MM.1S (cell line): Measurements from ENCODE around the gene CD82.
"Not testable (repeated sequence)": the region's sequence is repeated elsewhere in the genome, so short reads cannot be mapped to it uniquely, and the experiment has no call there.

Experiments used
- DNase-seq: peaks from one replicate; pipeline ENCODE4 v3.0.0-alpha.2; 2015
- H2AFZ ChIP-seq: fragments of 300-600 bp; sonication (generic); 2 replicates; pipeline ENCODE4 v1.6.0; 2016; ENCODE audit warnings: antibody characterized with exemption, low read length
- H3F3A ChIP-seq: fragments of 300-600 bp; sonication (generic); 2 replicates; pipeline ENCODE4 v1.6.1; 2016; ENCODE audit warnings: mild to moderate bottlenecking, antibody characterized with exemption, low read length, moderate library complexity, mixed read lengths; ENCODE audit not compliant: insufficient read depth
- H3K27ac ChIP-seq: fragments of 300-600 bp; sonication (generic); 2 replicates; pipeline ENCODE4 v1.5.1; 2016; ENCODE audit warnings: mild to moderate bottlenecking, low read length
- H3K27me3 ChIP-seq: fragments of 300-600 bp; sonication (generic); replicated peaks from 2 replicates; pipeline ENCODE4 v1.6.0; 2016; ENCODE audit warnings: low read length; ENCODE audit not compliant: insufficient read depth
- H3K36me3 ChIP-seq: fragments of 300-600 bp; sonication (generic); replicated peaks from 2 replicates; pipeline ENCODE4 v1.6.1; 2016; ENCODE audit warnings: mild to moderate bottlenecking, low read length, mixed read lengths; ENCODE audit not compliant: insufficient read depth
- H3K4me1 ChIP-seq: fragments of 300-600 bp; sonication (generic); 2 replicates; pipeline ENCODE4 v1.6.1; 2016; ENCODE audit warnings: low read length, mixed read lengths
- H3K4me2 ChIP-seq: fragments of 300-600 bp; sonication (generic); 2 replicates; pipeline ENCODE4 v1.6.0; 2016; ENCODE audit warnings: low read depth, low read length
- H3K4me3 ChIP-seq: fragments of 300-600 bp; sonication (generic); 2 replicates; pipeline ENCODE4 v1.5.1; 2016; ENCODE audit warnings: low read length, mixed read lengths
- H3K79me2 ChIP-seq: fragments of 300-600 bp; sonication (generic); 2 replicates; pipeline ENCODE4 v1.6.1; 2016; ENCODE audit warnings: mixed run types, low read length, mixed read lengths
- H3K9ac ChIP-seq: fragments of 300-600 bp; sonication (generic); 2 replicates; pipeline ENCODE4 v1.6.1; 2016; ENCODE audit warnings: low read length, mixed read lengths
- H3K9me2 ChIP-seq: fragments of 300-600 bp; sonication (generic); replicated peaks from 2 replicates; pipeline ENCODE4 v1.6.1; 2016; ENCODE audit warnings: mild to moderate bottlenecking, low read length, mixed read lengths; ENCODE audit not compliant: insufficient read depth
- H3K9me3 ChIP-seq: fragments of 300-600 bp; sonication (generic); replicated peaks from 2 replicates; pipeline ENCODE4 v1.6.1; 2016; ENCODE audit warnings: mild to moderate bottlenecking, low read length, mixed read lengths; ENCODE audit not compliant: insufficient read depth
- H4K20me1 ChIP-seq: fragments of 300-600 bp; sonication (generic); 2 replicates; pipeline ENCODE4 v1.6.1; 2016; ENCODE audit warnings: mild to moderate bottlenecking, low read length, moderate library complexity, mixed read lengths; ENCODE audit not compliant: insufficient read depth
- EZH2 ChIP-seq: fragments of 300-600 bp; sonication (generic); optimal IDR thresholded peaks from 2 replicates; pipeline ENCODE3; 2017; ENCODE audit warnings: low read depth, mild to moderate bottlenecking, antibody characterized with exemption, low read length, mixed read lengths
- EZH2phosphoT487 ChIP-seq: fragments of 300-600 bp; sonication (generic); IDR thresholded peaks from 2 replicates; pipeline ENCODE4 v1.6.1; 2018; ENCODE audit warnings: antibody characterized with exemption, low read length
- TF ChIP-seq, protein P1 (sequence below): fragments of 300-600 bp; sonication (generic); IDR thresholded peaks from 2 replicates; pipeline ENCODE4 v1.5.1; 2016; ENCODE audit warnings: antibody characterized with exemption, low read length, mixed read lengths

Gene CD82

DNA sequence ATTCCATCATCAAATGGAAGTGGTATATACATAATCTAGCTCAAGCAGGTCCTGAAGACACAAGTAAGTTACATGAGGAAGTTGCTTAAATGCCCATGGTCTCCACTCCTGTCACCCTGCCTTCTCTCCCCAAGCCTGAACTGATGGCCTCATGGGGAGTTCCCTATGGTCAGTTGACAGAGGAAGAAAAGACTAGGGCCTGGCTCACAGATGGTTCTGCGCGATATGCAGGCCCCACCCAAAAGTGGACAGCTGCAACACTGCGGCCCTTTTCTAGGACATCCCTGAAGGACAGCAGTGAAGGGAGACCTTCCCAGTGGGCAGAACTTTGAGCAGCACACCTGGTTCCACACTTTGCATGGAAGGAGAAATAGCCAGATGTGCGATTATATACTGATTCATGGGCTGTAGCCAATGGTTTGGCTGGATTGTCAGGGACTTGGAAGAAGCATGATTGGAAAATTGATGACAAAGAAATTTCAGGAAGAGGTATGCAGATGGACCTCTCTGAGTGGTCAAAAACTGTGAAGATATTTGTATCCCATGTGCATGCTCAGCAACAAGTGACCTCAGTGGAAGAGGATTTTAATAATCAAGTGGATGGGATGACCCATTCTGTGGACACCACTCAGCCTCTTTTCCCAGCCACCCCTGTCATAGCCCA lies 17.3 kb upstream of the CD82 start:
- Histone ChIP-seq H3K9me3 (no peaks in the 10 kb centered on the region), H3K9ac (no peak overlapping the region), H3K9me2 (no peaks in the 10 kb centered on the region), H4K20me1 (no peaks in the 10 kb centered on the region), H3K36me3 (no peaks in the 10 kb centered on the region), H2AFZ (no peak overlapping the region), H3K27me3 (no peaks in the 10 kb centered on the region), H3K4me2 (no peak overlapping the region), H3F3A (no peaks in the 10 kb centered on the region), H3K27ac (no peak overlapping the region), H3K4me3 (no peak overlapping the region), H3K4me1 (no peaks in the 10 kb centered on the region), H3K79me2 (no peaks in the 10 kb centered on the region)
- TF ChIP-seq, protein P1, sequence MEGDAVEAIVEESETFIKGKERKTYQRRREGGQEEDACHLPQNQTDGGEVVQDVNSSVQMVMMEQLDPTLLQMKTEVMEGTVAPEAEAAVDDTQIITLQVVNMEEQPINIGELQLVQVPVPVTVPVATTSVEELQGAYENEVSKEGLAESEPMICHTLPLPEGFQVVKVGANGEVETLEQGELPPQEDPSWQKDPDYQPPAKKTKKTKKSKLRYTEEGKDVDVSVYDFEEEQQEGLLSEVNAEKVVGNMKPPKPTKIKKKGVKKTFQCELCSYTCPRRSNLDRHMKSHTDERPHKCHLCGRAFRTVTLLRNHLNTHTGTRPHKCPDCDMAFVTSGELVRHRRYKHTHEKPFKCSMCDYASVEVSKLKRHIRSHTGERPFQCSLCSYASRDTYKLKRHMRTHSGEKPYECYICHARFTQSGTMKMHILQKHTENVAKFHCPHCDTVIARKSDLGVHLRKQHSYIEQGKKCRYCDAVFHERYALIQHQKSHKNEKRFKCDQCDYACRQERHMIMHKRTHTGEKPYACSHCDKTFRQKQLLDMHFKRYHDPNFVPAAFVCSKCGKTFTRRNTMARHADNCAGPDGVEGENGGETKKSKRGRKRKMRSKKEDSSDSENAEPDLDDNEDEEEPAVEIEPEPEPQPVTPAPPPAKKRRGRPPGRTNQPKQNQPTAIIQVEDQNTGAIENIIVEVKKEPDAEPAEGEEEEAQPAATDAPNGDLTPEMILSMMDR: no peak
- TF ChIP-seq EZH2: no peak
- no peak for TF ChIP-seq EZH2phosphoT487
- DNase-seq: no peak

DNA sequence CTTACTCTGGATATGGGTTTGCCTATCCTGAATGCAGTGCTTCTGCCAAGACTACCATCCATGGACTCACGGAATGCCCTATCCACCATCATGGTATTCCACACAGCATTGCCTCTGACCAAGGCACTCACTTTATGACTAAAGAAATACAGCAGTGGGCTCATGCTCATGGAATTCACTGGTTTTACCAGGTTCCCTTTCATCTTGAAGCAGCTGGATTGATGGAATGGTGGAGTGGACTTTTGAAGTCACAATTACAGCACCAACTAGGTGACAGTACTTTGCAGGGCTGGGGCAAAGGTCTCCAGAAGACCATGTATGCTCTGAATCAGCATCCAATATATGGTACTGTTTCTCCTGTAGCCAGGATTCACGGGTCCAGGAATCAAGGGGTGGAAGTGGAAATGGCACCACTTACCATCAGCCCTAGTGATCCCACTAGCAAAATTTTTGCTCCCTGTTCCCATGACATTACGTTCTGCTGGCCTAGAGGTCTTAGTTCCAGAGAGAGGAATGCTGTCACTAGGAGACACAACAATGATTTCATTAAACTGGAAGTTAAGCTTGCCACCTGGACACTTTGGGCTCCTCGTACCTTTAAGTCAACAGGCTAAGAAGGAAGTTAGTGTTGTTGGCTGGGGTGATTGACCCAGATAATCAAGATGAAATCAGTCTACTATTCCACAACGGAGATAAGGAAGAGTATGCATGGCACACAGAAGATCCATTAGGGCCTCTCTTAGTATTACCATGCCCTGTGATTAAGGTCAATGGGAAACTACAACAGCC lies 16.3 kb upstream of the CD82 start:
- H4K20me1 ChIP-seq, H3K27ac ChIP-seq, H3F3A ChIP-seq, H3K9ac ChIP-seq, H3K36me3 ChIP-seq, H3K27me3 ChIP-seq, H2AFZ ChIP-seq, H3K4me1 ChIP-seq, DNase-seq, H3K9me2 ChIP-seq, H3K9me3 ChIP-seq, H3K4me3 ChIP-seq, H3K4me2 ChIP-seq, H3K79me2 ChIP-seq: not testable (repeated sequence)

DNA sequence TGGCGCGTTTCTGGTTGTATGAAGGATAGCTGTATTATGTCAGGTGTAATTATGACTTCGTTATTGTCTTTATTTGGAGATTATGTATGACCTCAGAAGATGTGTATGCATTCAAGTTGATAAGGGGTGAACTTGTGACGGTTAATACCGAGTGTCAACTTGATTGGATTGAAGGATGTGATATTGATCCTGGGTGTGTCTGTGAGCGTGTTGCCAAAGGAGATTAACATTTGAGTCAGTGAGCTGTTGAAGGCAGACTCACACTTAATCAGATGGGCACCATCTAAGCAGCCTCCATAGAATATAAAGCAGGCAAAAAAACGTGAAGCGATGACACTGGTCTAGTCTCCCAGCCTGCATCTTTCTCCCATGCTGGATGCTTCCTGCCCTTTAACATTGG lies 15.3 kb upstream of the CD82 start:
- Histone ChIP-seq H3K27ac (no peak overlapping the region), H3K4me1 (no peaks in the 10 kb centered on the region), H3K9ac (no peak overlapping the region), H4K20me1 (no peaks in the 10 kb centered on the region), H3K9me2 (no peaks in the 10 kb centered on the region), H3K4me2 (no peak overlapping the region), H2AFZ (no peak overlapping the region), H3K79me2 (no peaks in the 10 kb centered on the region), H3K27me3 (no peaks in the 10 kb centered on the region), H3F3A (no peaks in the 10 kb centered on the region), H3K4me3 (no peak overlapping the region), H3K36me3 (no peaks in the 10 kb centered on the region), H3K9me3 (no peaks in the 10 kb centered on the region)
- DNase-seq: no peak
- TF ChIP-seq, protein P1: no peak
- TF ChIP-seq EZH2phosphoT487 (no peak), EZH2 (no peak)
